Glutamatergic neuron (in vitro differentiated cells): ENCODE measurements around the gene SEC16A. TPM values are rescaled to one million over a fixed set of nuclear protein-coding genes. Genes with fewer than 3 reads are reported as not detected.
A peak's percentile ranks its signal among the peaks of the same experiment; 100 is the strongest.

Experiments used
- DNase-seq: peaks from one replicate; pipeline ENCODE4 v3.0.0; 2022
- H3K27ac Mint-ChIP-seq: one replicate; pipeline ENCODE4 v1.8.0; 2020; ENCODE audit warnings: mild to moderate bottlenecking, mixed read lengths, inconsistent platforms; ENCODE audit not compliant: unreplicated experiment
- H3K27me3 Mint-ChIP-seq: one replicate; pipeline ENCODE4 v1.8.0; 2020; ENCODE audit warnings: mild to moderate bottlenecking, moderate library complexity, mixed read lengths, inconsistent platforms; ENCODE audit not compliant: unreplicated experiment
- H3K36me3 Mint-ChIP-seq: one replicate; pipeline ENCODE4 v1.8.0; 2020; ENCODE audit warnings: mild to moderate bottlenecking, mixed read lengths, inconsistent platforms; ENCODE audit not compliant: unreplicated experiment
- H3K4me1 Mint-ChIP-seq: one replicate; pipeline ENCODE4 v1.8.0; 2020; ENCODE audit warnings: mild to moderate bottlenecking, low read depth, mixed read lengths, inconsistent platforms; ENCODE audit not compliant: unreplicated experiment
- H3K4me3 Mint-ChIP-seq: one replicate; pipeline ENCODE4 v1.8.0; 2020; ENCODE audit warnings: mild to moderate bottlenecking, mixed read lengths, inconsistent platforms; ENCODE audit not compliant: unreplicated experiment
- H3K9me3 Mint-ChIP-seq: one replicate; pipeline ENCODE4 v1.8.0; 2020; ENCODE audit warnings: mild to moderate bottlenecking, moderate library complexity, mixed read lengths, inconsistent platforms; ENCODE audit not compliant: unreplicated experiment
- total RNA-seq: library from RNA; stranded (reverse); fragmentation: NEBNext Ultra II Directional; extraction: Animal tissue kit (Norgen Biotek cat#: 25700); gene quantifications from one replicate; pipeline ENCODE4 v1.2.1, GENCODE V29; 2021; ENCODE audit not compliant: unreplicated experiment
- TF ChIP-seq, protein P1 (sequence below): fragments of 200-600 bp; sonication (generic); IDR thresholded peaks from one replicate; pipeline ENCODE4 v1.5.0; 2021; ENCODE audit not compliant: partially characterized antibody, unreplicated experiment

SEC16A gene
- total RNA-seq, 1 donor from 2014 or later, result 74.3 TPM

DNA sequence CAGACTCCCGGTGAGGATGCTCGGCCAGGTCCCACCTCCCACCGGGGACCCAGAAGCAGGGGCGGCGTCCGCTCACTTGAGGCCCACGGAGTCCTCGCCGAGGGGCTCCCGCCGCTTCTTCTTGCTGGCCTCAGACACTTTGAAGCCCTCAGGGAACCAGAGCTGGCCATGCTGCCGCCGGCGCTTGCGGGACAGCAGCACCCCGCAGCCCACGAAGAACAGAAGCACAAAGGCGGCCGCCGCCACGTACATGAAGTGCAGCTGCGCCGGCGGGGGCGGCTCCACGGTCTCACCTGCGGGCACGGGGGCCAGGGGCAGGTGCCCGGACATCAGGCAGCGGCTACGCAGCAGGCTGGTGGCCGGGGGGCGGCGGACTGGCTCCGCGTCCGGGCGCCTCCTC, 19.4 kb upstream of the SEC16A start:
- Mint-ChIP-seq H3K36me3 (no peaks in the 10 kb centered on the region), H3K9me3 (peaks cover 1% of the 10 kb centered on the region), H3K27me3 (peaks cover 3% of the 10 kb centered on the region), H3K4me1 (peaks cover 3% of the 10 kb centered on the region), H3K4me3 (no peak overlapping the region), H3K27ac (no peak overlapping the region)
- TF ChIP-seq, protein P1, sequence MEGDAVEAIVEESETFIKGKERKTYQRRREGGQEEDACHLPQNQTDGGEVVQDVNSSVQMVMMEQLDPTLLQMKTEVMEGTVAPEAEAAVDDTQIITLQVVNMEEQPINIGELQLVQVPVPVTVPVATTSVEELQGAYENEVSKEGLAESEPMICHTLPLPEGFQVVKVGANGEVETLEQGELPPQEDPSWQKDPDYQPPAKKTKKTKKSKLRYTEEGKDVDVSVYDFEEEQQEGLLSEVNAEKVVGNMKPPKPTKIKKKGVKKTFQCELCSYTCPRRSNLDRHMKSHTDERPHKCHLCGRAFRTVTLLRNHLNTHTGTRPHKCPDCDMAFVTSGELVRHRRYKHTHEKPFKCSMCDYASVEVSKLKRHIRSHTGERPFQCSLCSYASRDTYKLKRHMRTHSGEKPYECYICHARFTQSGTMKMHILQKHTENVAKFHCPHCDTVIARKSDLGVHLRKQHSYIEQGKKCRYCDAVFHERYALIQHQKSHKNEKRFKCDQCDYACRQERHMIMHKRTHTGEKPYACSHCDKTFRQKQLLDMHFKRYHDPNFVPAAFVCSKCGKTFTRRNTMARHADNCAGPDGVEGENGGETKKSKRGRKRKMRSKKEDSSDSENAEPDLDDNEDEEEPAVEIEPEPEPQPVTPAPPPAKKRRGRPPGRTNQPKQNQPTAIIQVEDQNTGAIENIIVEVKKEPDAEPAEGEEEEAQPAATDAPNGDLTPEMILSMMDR, result no peak
- DNase-seq, result no peak

DNA sequence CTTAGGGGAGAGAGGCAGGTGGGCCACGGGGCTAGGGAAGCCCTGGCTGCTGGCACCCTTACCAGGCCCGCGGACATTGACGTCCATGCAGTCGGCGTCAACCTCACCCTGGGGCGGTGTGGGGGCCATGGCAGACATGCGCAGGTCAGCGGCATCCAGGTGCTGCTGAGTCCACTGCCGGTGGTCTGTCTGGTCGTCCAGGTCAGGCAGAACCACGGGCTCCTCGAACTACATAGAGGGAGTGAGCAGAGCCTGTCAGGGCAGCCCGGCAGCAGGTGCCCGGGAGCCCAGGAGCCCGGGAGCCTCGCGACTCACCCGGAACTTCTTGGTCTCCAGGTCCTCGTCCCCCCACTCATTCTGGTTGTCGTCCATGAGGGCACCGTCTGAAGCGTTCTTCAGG, 18.8 kb upstream of the SEC16A start:
- DNase-seq, result no peak
- TF ChIP-seq, protein P1, result no peak
- Mint-ChIP-seq H3K36me3 (no peaks in the 10 kb centered on the region), H3K4me3 (no peak overlapping the region), H3K27me3 (peaks cover 3% of the 10 kb centered on the region), H3K27ac (no peak overlapping the region), H3K4me1 (peaks cover 3% of the 10 kb centered on the region), H3K9me3 (peaks cover 1% of the 10 kb centered on the region)

DNA sequence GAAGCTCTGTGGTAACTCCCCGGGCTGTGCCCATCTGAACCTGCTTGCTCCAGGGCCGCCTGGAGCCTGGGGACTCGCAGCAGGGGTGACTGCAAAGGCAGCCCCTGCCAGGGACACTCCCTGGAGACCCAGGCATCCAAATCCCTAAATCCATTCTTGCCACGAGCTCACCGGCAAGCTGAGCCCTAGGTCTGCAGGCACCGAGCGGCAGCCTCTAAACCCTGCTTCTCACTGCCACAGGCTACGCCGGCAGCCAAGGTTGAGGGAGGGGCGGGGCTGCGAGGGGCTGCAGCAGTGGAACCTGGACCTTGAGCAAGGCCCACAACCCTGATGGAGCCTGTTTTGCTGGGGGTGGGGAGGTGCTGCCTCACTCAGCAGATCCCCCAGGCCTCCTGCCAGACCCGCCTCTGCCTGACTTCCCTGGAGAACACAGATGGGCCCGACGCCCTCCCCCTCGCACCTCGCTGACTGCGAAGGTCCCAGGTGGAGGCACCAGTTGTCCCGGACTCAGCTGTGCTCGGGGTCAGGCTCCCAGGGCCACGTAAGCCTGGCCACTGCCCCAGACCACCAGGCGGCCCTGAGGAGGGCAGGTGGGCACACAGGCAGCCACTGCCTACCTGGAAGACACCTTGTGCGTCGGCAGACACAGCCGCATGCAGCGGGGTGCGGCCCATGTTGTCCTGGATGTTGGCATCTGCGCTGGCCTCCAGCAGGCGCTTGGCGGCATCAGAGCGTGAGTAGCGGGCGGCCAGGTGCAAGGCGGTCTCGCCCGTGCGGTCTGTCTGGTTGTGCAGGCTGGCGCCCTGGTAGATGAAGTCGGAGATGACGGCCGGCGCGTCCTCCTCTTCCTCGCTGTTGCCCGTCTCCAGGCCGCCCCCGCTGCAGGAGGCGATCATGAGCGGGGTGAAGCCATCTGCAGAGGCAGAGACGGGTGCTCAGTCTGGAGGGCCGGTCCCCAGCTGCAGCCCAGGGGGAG, 17.4 kb upstream of the SEC16A start:
- no peak overlapping the region for H3K27ac Mint-ChIP-seq
- H3K4me1 Mint-ChIP-seq, result peaks cover 3% of the 10 kb centered on the region
- no peak for DNase-seq
- TF ChIP-seq, protein P1, result no peak
- no peak overlapping the region for H3K4me3 Mint-ChIP-seq
- peaks cover 1% of the 10 kb centered on the region for H3K9me3 Mint-ChIP-seq
- no peaks in the 10 kb centered on the region for H3K36me3 Mint-ChIP-seq
- H3K27me3 Mint-ChIP-seq, result peaks cover 3% of the 10 kb centered on the region

DNA sequence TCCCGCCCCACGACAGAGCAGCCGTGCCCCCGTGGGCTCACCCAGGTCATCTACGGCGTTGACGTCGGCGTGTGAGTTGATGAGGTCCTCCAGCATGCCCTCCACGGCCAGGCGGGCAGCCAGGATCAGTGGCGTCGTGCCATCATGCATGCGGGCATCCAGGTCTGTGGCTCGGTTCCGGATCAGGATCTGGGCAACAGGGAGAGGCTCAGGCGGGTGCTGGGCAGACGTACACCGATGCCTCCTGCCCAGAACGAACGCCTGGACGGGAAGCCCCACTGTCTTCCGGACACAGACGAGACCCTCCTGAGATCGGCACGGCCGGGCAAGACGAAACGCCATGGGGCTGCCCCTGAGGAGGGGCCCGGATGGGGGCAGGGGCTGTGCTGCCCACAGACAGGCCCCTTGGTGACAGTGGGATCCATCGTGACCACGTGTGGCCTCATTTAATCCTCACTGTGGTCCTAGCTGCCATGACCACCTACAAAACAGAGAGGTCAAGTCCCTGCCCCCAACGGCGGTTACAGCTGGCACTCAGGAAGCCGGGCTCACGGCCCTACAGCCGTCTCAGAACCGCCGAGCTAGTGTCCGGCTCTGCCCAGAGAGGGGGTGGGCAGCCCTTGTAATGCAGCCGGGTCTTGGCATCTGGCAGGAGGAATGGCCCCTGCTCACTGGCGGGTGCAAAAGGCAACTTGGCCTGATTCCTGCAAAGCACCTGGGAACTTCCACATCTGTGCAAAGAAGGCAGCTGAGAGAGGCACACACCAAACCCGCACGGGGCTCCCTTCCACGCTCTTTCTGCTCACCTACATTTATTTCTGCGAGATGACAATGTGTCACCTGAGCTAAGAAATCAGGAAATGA, 16.5 kb upstream of the SEC16A start:
- peaks cover 3% of the 10 kb centered on the region for H3K27me3 Mint-ChIP-seq
- TF ChIP-seq, protein P1, result no peak
- peaks cover 1% of the 10 kb centered on the region for H3K9me3 Mint-ChIP-seq
- no peak overlapping the region for H3K4me3 Mint-ChIP-seq
- peak overlapping the region; percentile 12 for H3K27ac Mint-ChIP-seq
- DNase-seq, result no peak
- H3K36me3 Mint-ChIP-seq, result no peaks in the 10 kb centered on the region
- peaks cover 3% of the 10 kb centered on the region for H3K4me1 Mint-ChIP-seq
